Body of pancreas (tissue), 4 donors: Measurements from ENCODE around the gene PIGB. TPM values are rescaled to one million over a fixed set of nuclear protein-coding genes. Genes with fewer than 3 reads are reported as not detected.

Source experiments
- ATAC-seq: fragments of 150-250 bp; one replicate; pipeline ENCODE4 v1.9.1; 2016
- DNase-seq, 4 donors: peaks; one replicate each; pipeline ENCODE4 v3.0.0-alpha.2; 2019
- H3K27ac ChIP-seq, 4 donors: fragments of 200-600 bp; sonication (generic); 1 replicate in 3 of 4; 2 replicates in 1 of 4; pipeline versions ENCODE4 v1.5.1 to v1.6.1; 2016 to 2019; ENCODE audit warnings: mild to moderate bottlenecking in 1 of 4, mixed read lengths in 1 of 4, moderate library complexity in 1 of 4
- H3K27me3 ChIP-seq, 2 donors: fragments of 200-600 bp; sonication (generic); one replicate each; pipeline ENCODE4 v1.6.0; 2016; ENCODE audit warnings: mild to moderate bottlenecking in 1 of 2
- H3K36me3 ChIP-seq, 2 donors: fragments of 200-600 bp; sonication (generic); replicated peaks in 1 of 2; 2 replicates each; pipeline ENCODE4 v1.5.1; 2016; ENCODE audit warnings: low read depth in 2 of 2; ENCODE audit not compliant: insufficient read depth in 1 of 2
- H3K4me1 ChIP-seq: fragments of 200-600 bp; sonication (generic); one replicate; pipeline ENCODE4 v1.6.0; 2016
- H3K4me3 ChIP-seq, 2 donors: fragments of 200-600 bp; sonication (generic); 1 replicate in 1 of 2; 2 replicates in 1 of 2; pipeline ENCODE4 v1.5.1; 2016 to 2019
- H3K9me3 ChIP-seq, 3 donors: fragments of 200-600 bp; sonication (generic); 1 replicate in 2 of 3; 2 replicates in 1 of 3; pipeline ENCODE4 v1.5.1; 2016
- CTCF ChIP-seq, 7 experiments: fragments of 450-650 bp in 4 of 7; fragments of 200-600 bp in 3 of 7; sonication (generic) in 3 of 7; IDR thresholded peaks; one replicate each; pipeline ENCODE4 v1.5.1; 2016 to 2019; ENCODE audit warnings: antibody characterized with exemption in 7 of 7
- POLR2A ChIP-seq, 3 donors: fragments of 450-650 bp; IDR thresholded peaks; one replicate each; pipeline ENCODE4 v1.6.1; 2016; ENCODE audit warnings: antibody characterized with exemption in 3 of 3, mild to moderate bottlenecking in 2 of 3
- WGBS, 2 donors: methylation state at CpG; one replicate each; pipeline ENCODE4 v1.1.5; 2017; 5-methylcytosine and 5-hydroxymethylcytosine counted together
- intact Hi-C: fragments of 100-400 bp; cut with DNase I; formaldehyde crosslinking; loops from one replicate; pipeline ENCODE4 v1.15.1; 2023
- microRNA counts, 2 donors: library from miRNA; unstranded; fragments of <30 nt; microRNA quantifications; one replicate each; lab custom pipeline; 2017
- microRNA-seq, 2 donors: library from miRNA; unstranded; fragments of <30 nt; microRNA quantifications; one replicate each; pipeline ENCODE4, GENCODE V29; 2016; ENCODE audit warnings: borderline number of aligned reads in 2 of 2, borderline replicate concordance in 2 of 2
- total RNA-seq, 2 donors: library from RNA; depleted of rRNA; stranded (reverse); fragments of >200 nt; gene quantifications; one replicate each; pipeline ENCODE4 v1.1.0, GENCODE V29; 2016

Gene PIGB
- total RNA-seq, 2 donors from 2014 or later = 9.1 to 17.1 TPM

GRCh38 chr15:55401786-55402246, 82.8 kb downstream of the PIGB start:
- ATAC-seq (no peak), DNase-seq (no peak)
- Histone ChIP-seq H3K27me3 (no peaks in the 10 kb centered on the region), H3K4me3 (no peak overlapping the region), H3K9me3 (no peaks in the 10 kb centered on the region), H3K27ac (peak overlapping the region in 1 of 4 donors; percentile 5), H3K36me3 (no peaks in the 10 kb centered on the region), H3K4me1 (peaks cover 54% of the 10 kb centered on the region)
- intact Hi-C loops = no loop called here
- TF ChIP-seq CTCF (IDR thresholded peaks at IDR 0.05) (no peak), POLR2A (IDR thresholded peaks at IDR 0.05) (no peak)
- WGBS, 2 donors = 58 to 60% methylated on average over 1 of the region's 1 CpG

GRCh38 chr15:55402707-55403106, 83.7 kb downstream of the PIGB start:
- TF ChIP-seq CTCF (IDR thresholded peaks at IDR 0.05) = no peak
- no peak for TF ChIP-seq POLR2A (IDR thresholded peaks at IDR 0.05)
- DNase-seq (no peak), ATAC-seq (no peak)
- intact Hi-C loops = no loop called here
- Histone ChIP-seq H3K9me3 (no peaks in the 10 kb centered on the region), H3K27ac (peak overlapping the region in 1 of 4 donors; percentile 54), H3K4me3 (no peak overlapping the region), H3K4me1 (peaks cover 56% of the 10 kb centered on the region), H3K27me3 (no peaks in the 10 kb centered on the region), H3K36me3 (no peaks in the 10 kb centered on the region)

GRCh38 chr15:55403531-55403930, 84.5 kb downstream of the PIGB start:
- intact Hi-C loops = no loop called here
- H3K4me1 ChIP-seq = peaks cover 56% of the 10 kb centered on the region
- no peak overlapping the region for H3K4me3 ChIP-seq
- DNase-seq = no peak
- H3K9me3 ChIP-seq = no peaks in the 10 kb centered on the region
- H3K36me3 ChIP-seq = no peaks in the 10 kb centered on the region
- TF ChIP-seq CTCF (IDR thresholded peaks at IDR 0.05) = no peak
- no peak for TF ChIP-seq POLR2A (IDR thresholded peaks at IDR 0.05)
- no peaks in the 10 kb centered on the region for H3K27me3 ChIP-seq
- H3K27ac ChIP-seq = peak overlapping the region in 2 of 4 donors; percentile 13 to 54
- no peak for ATAC-seq

MicroRNAs within 50 kb of the gene (microRNA counts, 767-probe panel; counts per million panel counts)
- 0 to 736 counts per million in 2 donors for microRNA hsa-miR-628-3p (lab: Ali Mortazavi, UCI)
- microRNA hsa-miR-628-5p (lab: Ali Mortazavi, UCI) = 0 to 736 counts per million in 2 donors

Small RNA genes lying within 50 kb of the gene (microRNA-seq; reads per million reads assigned to microRNA genes)
- gene MIR628 = 112 to 123 reads per million in 2 donors

Other genes starting within 250 kb of the PIGB start
- gene RSL24D1, start 122.3 kb upstream of the PIGB start, total RNA-seq = 10 to 100 TPM; 13.5 to 46.7 TPM
- 1 to 10 TPM; 9.6 to 9.9 TPM for gene RAB27A, start 29.4 kb upstream of the PIGB start, total RNA-seq
- gene PIGBOS1, start 99 bp upstream of the PIGB start, total RNA-seq = 10 to 100 TPM; 11.2 to 16.1 TPM
- 10 to 100 TPM; 64.3 to 71.9 TPM for gene CCPG1, start 89.1 kb downstream of the PIGB start, total RNA-seq
- 1 to 10 TPM; 2.0 to 2.1 TPM for gene PIERCE2, start 89.3 kb downstream of the PIGB start, total RNA-seq
- gene DNAAF4, start 189.0 kb downstream of the PIGB start, total RNA-seq = 1 to 10 TPM in 1 of 2 donors, not detected in 1; 2.1 TPM